C4-2B (cell line): ENCODE data around the gene EBF3.

Experiments
- H3K27ac ChIP-seq: fragments of 450-650 bp; 2 replicates; pipeline ENCODE4 v1.5.1; 2017
- CTCF ChIP-seq: fragments of 450-650 bp; conservative IDR thresholded peaks from 2 replicates; pipeline ENCODE4 v1.5.1; 2017; ENCODE audit warnings: mild to moderate bottlenecking
- ZFX ChIP-seq: fragments of 450-650 bp; IDR thresholded peaks from 2 replicates; pipeline ENCODE4 v1.6.1; 2017

Gene EBF3

GRCh38 chr10:129853562-129853903, 110.5 kb downstream of the EBF3 start:
- peak; percentile 75 for TF ChIP-seq CTCF
- no peak for TF ChIP-seq ZFX
- no peak overlapping the region for H3K27ac ChIP-seq

DNA sequence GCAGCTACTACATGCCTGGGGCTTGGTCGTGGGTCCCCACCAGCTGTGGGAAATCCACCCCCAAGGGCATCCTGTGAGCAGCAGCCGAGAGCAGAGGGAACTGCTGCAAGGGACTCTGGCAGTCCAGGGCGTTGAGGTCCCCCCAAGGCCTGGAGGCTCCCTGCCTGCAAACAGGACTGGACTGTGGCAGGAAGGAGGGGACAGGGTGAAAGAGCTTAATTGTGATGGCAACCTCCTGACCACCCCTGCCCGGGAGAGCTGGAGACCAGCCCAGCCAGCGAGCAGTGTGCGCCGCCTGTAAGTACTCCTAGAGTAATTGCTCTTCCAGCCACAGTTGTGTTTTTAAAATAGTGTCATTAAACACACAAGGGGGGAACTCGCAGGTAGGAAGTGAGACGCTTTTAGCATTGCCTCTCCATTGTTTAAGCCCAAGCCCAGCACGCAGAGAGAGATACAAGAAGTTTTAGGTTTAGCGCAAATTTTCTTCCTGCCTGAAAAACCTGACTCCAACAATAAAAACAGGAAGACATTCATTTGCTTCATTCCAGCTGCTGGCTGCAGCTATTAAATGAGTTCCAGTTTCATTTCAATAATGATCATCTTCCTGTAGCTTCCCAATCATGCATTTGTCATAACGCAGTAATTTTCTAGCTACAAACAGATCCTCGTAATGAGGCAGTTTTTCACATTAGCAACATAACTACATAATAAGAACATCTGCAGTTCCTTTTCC, 111.1 kb downstream of the EBF3 start:
- H3K27ac ChIP-seq: no peak overlapping the region
- no peak for TF ChIP-seq ZFX
- TF ChIP-seq CTCF: no peak

DNA sequence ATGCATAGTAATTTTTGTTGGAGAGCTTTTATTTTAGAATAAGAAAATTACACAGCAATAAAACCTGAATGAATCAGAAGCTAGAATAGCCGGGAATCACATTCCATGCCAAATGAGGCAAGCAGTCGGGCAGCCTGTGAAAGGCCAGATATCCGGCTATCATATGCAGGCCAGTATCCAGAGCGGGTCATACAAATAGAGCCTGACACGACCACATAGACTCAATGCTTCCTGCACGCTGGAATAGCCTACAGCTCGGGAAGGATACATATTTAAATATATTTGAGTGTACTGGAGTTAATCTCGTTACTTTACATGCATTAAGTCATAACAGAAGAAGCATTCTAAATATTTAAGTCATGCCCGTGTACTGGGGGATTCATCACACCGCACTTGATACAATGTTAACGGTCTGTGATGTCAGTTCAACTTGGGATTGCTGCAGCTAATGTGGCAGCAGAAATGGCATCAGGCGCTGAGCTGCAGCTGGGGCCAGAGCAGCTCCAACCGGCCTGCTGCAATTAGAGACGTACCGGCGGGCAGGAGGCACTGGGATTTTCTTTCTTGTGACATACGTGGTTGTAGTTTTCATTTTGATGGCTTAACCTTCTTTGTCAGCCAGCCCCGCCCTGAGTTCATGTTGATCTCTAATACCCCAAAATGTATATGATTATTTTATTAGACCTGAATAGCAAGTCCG, 112.0 kb downstream of the EBF3 start:
- no peak overlapping the region for H3K27ac ChIP-seq

DNA sequence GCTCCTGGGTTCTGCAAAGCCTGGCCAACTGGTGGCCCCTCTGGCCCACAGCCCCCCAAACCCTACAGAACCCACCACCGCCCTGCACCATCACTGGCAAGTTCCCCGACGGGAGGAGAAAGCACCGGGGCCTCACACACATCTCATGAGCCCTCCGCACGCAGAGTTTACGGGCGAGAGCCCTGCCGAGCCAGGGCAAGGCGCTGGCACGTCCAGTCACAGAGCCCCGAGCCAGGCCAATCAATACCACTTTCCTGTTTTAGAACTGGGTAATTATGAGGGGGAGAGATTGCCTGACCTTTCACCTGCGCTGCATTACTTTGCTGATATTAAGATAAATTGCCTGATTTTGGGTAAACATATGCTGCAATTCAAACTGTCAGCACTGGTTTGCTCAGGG, 113.3 kb downstream of the EBF3 start:
- TF ChIP-seq CTCF (no peak), ZFX (no peak)
- H3K27ac ChIP-seq: no peak overlapping the region

More for the DNA sequence above, 112.0 kb downstream of the EBF3 start:
- TF ChIP-seq CTCF (no peak), ZFX (no peak)

DNA sequence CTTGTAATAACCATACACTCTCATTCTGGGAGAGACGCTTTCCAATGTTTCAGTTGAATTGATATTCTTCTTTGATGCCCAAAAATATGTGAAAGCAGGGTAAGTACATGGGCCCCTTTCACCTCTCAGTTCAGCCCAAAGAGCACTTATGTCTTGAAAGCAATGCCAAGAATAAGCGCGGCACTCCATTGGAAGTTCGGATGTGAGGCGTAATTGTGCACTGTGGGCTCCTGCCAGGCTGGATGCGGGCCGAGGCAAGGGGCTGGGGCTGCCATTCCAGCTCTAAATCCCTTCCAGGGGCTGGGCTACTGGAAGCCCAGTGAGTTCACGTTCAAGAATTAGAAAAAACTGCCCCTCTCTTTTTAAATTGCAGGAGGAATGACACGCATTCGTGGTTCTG, 113.8 kb downstream of the EBF3 start:
- H3K27ac ChIP-seq: no peak overlapping the region
- TF ChIP-seq CTCF: no peak

GRCh38 chr10:129849853-129850252, 114.2 kb downstream of the EBF3 start:
- H3K27ac ChIP-seq: no peak overlapping the region
- TF ChIP-seq ZFX: no peak
- no peak for TF ChIP-seq CTCF

- no peak overlapping the region for H3K27ac ChIP-seq
- TF ChIP-seq CTCF (no peak), ZFX (no peak)
Observed at GRCh38 chr10:129849452-129849750, 114.7 kb downstream of the EBF3 start.
